HG02588 (cell line): Measurements from ENCODE around the gene MRPS34.

Experiments
- ATAC-seq: cut with Tn5 transposase; IDR thresholded peaks from one replicate; pipeline ENCODE4 v1.9.1; 2021; ENCODE audit warnings: mild to moderate bottlenecking, moderate library complexity; ENCODE audit not compliant: unreplicated experiment

The MRPS34 gene

GRCh38 chr16:1731603-1732002 is 41.3 kb downstream of the MRPS34 start:
- ATAC-seq = no peak

GRCh38 chr16:1731073-1731472 is 41.9 kb downstream of the MRPS34 start:
- ATAC-seq = no peak

GRCh38 chr16:1729445-1729844 is 43.5 kb downstream of the MRPS34 start:
- no peak for ATAC-seq

- ATAC-seq = no peak
Measured at GRCh38 chr16:1729026-1729425, 43.9 kb downstream of the MRPS34 start.

- ATAC-seq = no peak
Measured at GRCh38 chr16:1727651-1728624, 45.0 kb downstream of the MRPS34 start.

GRCh38 chr16:1726661-1727502 is 46.1 kb downstream of the MRPS34 start:
- no peak for ATAC-seq

- ATAC-seq = no peak
Measured at GRCh38 chr16:1724491-1724890, 48.4 kb downstream of the MRPS34 start.

GRCh38 chr16:1723450-1724147 is 49.3 kb downstream of the MRPS34 start:
- no peak for ATAC-seq
